Natural killer cell (primary cell): ENCODE data around the gene PODNL1. TPM values are rescaled to one million over a fixed set of nuclear protein-coding genes. Genes with fewer than 3 reads are reported as not detected.
A peak's percentile ranks its signal among the peaks of the same experiment; 100 is the strongest.

Source experiments
- ATAC-seq, 3 donors: fragments of 150-1000 bp in 2 of 3; fragments of 200-7000 bp in 1 of 3; cut with Tn5 transposase; 1 replicate in 1 of 3; 2 replicates in 2 of 3; pipeline ENCODE4 v1.10.0; 2021; ENCODE audit warnings: mild to moderate bottlenecking in 2 of 3, moderate library complexity in 2 of 3
- DNase-seq, 2 donors: peaks; one replicate each; pipeline versions ENCODE4 v3.0.0 to v3.0.0-alpha.2; 2013 to 2021; ENCODE audit warnings: mixed read lengths in 1 of 2
- H3K27ac ChIP-seq: one replicate; pipeline ENCODE4 v1.5.1; 2013; ENCODE audit warnings: mild to moderate bottlenecking, low read length
- H3K27me3 ChIP-seq: one replicate; pipeline ENCODE4 v1.6.1; 2013; ENCODE audit warnings: low read length; ENCODE audit not compliant: control insufficient read depth, insufficient read depth
- H3K36me3 ChIP-seq: one replicate; pipeline ENCODE4 v1.6.1; 2013; ENCODE audit warnings: low read length; ENCODE audit not compliant: control insufficient read depth, insufficient read depth
- H3K4me1 ChIP-seq: one replicate; pipeline ENCODE4 v1.6.1; 2013; ENCODE audit warnings: low read length; ENCODE audit not compliant: control insufficient read depth, insufficient read depth
- H3K4me3 ChIP-seq: one replicate; pipeline ENCODE4 v1.5.1; 2013; ENCODE audit warnings: low read length
- H3K9me3 ChIP-seq: one replicate; pipeline ENCODE4 v1.6.1; 2013; ENCODE audit warnings: low read length; ENCODE audit not compliant: control insufficient read depth, insufficient read depth
- H3K27ac Mint-ChIP-seq, 2 donors: one replicate each; pipeline ENCODE4 v1.8.0; 2022; ENCODE audit warnings: mild to moderate bottlenecking in 2 of 2, mixed read lengths in 2 of 2, moderate library complexity in 1 of 2
- H3K27me3 Mint-ChIP-seq, 2 donors: one replicate each; pipeline ENCODE4 v1.8.0; 2022; ENCODE audit warnings: low read depth in 2 of 2, mixed read lengths in 2 of 2
- H3K36me3 Mint-ChIP-seq: one replicate; pipeline ENCODE4 v1.8.0; 2022; ENCODE audit warnings: mixed read lengths
- H3K4me1 Mint-ChIP-seq, 2 donors: one replicate each; pipeline ENCODE4 v1.8.0; 2022; ENCODE audit warnings: mixed read lengths in 2 of 2
- H3K4me3 Mint-ChIP-seq: one replicate; pipeline ENCODE4 v1.8.0; 2022; ENCODE audit warnings: mild to moderate bottlenecking, moderate library complexity, mixed read lengths
- H3K9me3 Mint-ChIP-seq, 2 donors: one replicate each; pipeline ENCODE4 v1.8.0; 2022; ENCODE audit warnings: mixed read lengths in 2 of 2
- WGBS: methylation state at CpG from one replicate; pipeline ENCODE4 v1.1.7; 2013; ENCODE audit warnings: missing lambda C conversion rate; ENCODE audit not compliant: insufficient coverage; 5-methylcytosine and 5-hydroxymethylcytosine counted together
- intact Hi-C: fragments of 100-400 bp; cut with micrococcal nuclease; formaldehyde crosslinking; loops from one replicate; pipeline ENCODE4 v1.14.2; 2022
- total RNA-seq, 4 donors: library from RNA; stranded (reverse); fragments of 120-200 nt in 1 of 4; gene quantifications; one replicate each; pipeline versions ENCODE4 v1.2.3 to v1.2.4, GENCODE V29; 2013 to 2022
- TF ChIP-seq, protein P1 (sequence below): fragments of 200-600 bp; IDR thresholded peaks from one replicate; pipeline ENCODE4 v1.8.0; 2022; ENCODE audit warnings: antibody characterized with exemption

PODNL1 gene
- total RNA-seq, 3 donors from 2014 or later (not counting 1 experiment from before 2014, with no cell fraction given), result 0.61 TPM; not detected in 2

DNA sequence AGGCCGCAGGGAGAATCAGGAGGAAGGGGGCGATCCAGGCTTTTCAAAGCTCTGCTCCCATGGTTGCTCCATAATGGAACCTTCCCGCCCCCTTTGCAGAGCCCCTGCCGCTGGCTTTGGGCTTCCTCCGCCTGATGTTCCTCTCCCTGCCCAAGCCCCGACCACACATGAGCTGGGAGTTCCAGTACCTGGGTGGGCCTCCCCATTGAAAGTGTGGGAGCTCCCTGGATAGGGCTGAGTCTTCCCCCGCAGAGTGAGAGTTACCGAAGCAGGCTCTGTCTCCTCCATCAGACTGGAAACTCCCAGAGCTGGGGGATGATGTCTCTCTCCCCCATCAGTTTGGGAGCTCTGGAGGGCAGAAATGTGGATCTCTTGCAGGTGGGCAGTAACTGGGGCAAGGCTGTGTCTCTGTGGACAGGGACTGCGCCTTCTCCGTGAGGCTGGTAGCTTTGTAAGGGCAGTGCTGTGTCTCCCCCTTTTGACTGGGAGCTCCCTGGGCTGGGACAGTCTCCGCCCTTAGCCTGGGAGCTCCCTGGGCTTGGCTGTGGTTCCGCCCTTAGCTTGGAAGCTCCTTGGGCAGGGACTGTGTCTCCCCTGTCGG lies 14.8 kb upstream of the PODNL1 start:
- DNase-seq, result peak in 1 of 2 donors; percentile 40
- no peaks in the 10 kb centered on the region for H3K9me3 Mint-ChIP-seq
- peaks cover 7 to 27% of the 10 kb centered on the region in 2 donors for H3K4me1 Mint-ChIP-seq
- H3K4me1 ChIP-seq, result peaks cover 24% of the 10 kb centered on the region
- no peaks in the 10 kb centered on the region for H3K27me3 Mint-ChIP-seq
- no peaks in the 10 kb centered on the region for H3K36me3 Mint-ChIP-seq
- ATAC-seq, result no peak
- 9% methylated on average over 13 of the region's 13 CpGs for WGBS
- H3K27me3 ChIP-seq, result no peaks in the 10 kb centered on the region
- H3K4me3 Mint-ChIP-seq, result peak overlapping the region; percentile 83
- peaks cover 28% of the 10 kb centered on the region for H3K36me3 ChIP-seq
- H3K27ac ChIP-seq, result peak overlapping the region; percentile 31
- H3K4me3 ChIP-seq, result peak overlapping the region; percentile 54
- TF ChIP-seq, protein P1, sequence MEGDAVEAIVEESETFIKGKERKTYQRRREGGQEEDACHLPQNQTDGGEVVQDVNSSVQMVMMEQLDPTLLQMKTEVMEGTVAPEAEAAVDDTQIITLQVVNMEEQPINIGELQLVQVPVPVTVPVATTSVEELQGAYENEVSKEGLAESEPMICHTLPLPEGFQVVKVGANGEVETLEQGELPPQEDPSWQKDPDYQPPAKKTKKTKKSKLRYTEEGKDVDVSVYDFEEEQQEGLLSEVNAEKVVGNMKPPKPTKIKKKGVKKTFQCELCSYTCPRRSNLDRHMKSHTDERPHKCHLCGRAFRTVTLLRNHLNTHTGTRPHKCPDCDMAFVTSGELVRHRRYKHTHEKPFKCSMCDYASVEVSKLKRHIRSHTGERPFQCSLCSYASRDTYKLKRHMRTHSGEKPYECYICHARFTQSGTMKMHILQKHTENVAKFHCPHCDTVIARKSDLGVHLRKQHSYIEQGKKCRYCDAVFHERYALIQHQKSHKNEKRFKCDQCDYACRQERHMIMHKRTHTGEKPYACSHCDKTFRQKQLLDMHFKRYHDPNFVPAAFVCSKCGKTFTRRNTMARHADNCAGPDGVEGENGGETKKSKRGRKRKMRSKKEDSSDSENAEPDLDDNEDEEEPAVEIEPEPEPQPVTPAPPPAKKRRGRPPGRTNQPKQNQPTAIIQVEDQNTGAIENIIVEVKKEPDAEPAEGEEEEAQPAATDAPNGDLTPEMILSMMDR, result no peak
- peak overlapping the region; percentile 95 to 97 for H3K27ac Mint-ChIP-seq
- intact Hi-C loops, result loop anchor here (1.0 to 10.0 kb wide), 5 partner anchors 34 to 79 kb away; partner anchors contain the start of genes BRME1, CC2D1A and RFX1
- H3K9me3 ChIP-seq, result no peaks in the 10 kb centered on the region

DNA sequence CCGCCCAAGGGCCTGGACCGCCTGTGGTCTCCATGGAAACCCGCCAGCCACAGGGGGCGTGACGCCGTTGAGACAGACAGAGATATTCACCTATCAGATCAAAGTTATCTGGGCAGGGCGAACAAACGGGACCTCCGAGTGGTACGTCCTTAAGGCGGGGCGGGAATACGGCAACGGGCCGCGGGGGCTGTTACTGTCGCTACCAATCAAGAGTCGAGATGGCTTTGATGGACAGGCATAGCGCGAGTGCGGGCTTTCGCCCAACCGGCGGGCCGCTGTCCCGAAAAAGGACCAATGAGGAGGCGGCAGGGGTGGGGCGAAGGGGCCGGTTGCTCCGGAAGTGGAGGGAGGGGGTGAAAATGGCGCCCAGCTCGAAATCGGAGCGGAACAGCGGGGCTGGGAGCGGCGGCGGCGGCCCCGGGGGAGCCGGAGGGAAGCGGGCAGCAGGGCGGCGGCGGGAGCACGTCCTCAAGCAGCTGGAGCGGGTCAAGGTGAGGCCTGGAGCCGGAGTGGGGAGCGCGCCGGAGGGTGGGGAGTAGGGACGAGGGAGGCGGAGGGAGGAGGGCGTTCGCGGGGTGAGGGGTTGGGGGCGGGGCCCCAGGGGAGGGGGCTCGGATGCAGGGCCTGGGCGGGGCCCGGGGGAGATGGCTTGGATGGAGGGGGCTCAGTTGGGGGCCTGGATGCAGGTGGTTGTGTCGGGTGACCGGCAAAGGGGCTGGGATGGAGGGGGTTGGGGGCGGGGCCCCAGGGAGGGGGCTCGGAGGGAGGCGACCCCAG lies 14.1 kb upstream of the PODNL1 start, which contains the start of gene DCAF15:
Gene DCAF15, plus strand, starts transcription at position 356 of the 777 bp plus-strand sequence. Its CDS starts 4 bp downstream, at position 360.
- H3K4me1 ChIP-seq, result peaks cover 24% of the 10 kb centered on the region
- Mint-ChIP-seq H3K27ac (peak within 1 kb of the TSS; percentile 95 to 97), H3K4me1 (peaks cover 7 to 27% of the 10 kb centered on the region in 2 donors), H3K36me3 (no peaks in the 10 kb centered on the region), H3K9me3 (no peaks in the 10 kb centered on the region), H3K4me3 (peak within 1 kb of the TSS; percentile 98), H3K27me3 (no peaks in the 10 kb centered on the region)
- intact Hi-C loops, result loop anchor here (1.0 to 10.0 kb wide), 5 partner anchors 34 to 80 kb away; partner anchors contain the start of genes BRME1, CC2D1A and RFX1
- TF ChIP-seq, protein P1, result no peak
- peak within 1 kb of the TSS; percentile 51 for H3K27ac ChIP-seq
- no peaks in the 10 kb centered on the region for H3K9me3 ChIP-seq
- H3K27me3 ChIP-seq, result no peaks in the 10 kb centered on the region
- WGBS, result under 1% methylated on average over 52 of the region's 65 CpGs
- peaks cover 24% of the 10 kb centered on the region for H3K36me3 ChIP-seq
- peak; percentile 94 to 99 (median 95) for ATAC-seq
- H3K4me3 ChIP-seq, result peak within 1 kb of the TSS; percentile 54
- peak; percentile 98 to 99 for DNase-seq

DNA sequence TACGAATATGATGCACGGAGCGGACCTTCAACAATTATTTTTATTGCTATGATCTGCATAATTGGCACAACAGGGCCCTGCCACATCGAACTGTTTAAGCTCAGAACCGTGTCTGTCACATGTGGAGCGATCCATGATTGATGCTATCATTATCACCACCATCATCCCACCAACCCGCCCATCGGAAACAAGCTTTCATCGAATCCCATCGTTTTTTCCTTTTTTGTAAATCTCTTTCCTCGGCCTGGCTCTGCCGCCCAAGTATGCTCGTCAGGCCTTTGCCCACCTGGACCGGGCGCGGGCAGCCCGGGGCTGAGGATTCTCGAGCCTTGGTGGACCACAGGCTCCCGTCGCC lies 13.6 kb upstream of the PODNL1 start:
- peaks cover 19% of the 10 kb centered on the region for H3K36me3 ChIP-seq
- TF ChIP-seq, protein P1, result no peak
- no peaks in the 10 kb centered on the region for H3K27me3 ChIP-seq
- Mint-ChIP-seq H3K4me3 (peak overlapping the region; percentile 98), H3K4me1 (peaks cover 7 to 27% of the 10 kb centered on the region in 2 donors), H3K9me3 (no peaks in the 10 kb centered on the region), H3K36me3 (no peaks in the 10 kb centered on the region), H3K27me3 (no peaks in the 10 kb centered on the region), H3K27ac (peak overlapping the region; percentile 95 to 97)
- peak overlapping the region; percentile 28 for H3K4me3 ChIP-seq
- intact Hi-C loops, result loop anchor here (1.0 to 10.0 kb wide), 5 partner anchors 35 to 81 kb away; partner anchors contain the start of genes BRME1, CC2D1A and RFX1
- no peak for ATAC-seq
- H3K9me3 ChIP-seq, result no peaks in the 10 kb centered on the region
- H3K27ac ChIP-seq, result peak overlapping the region; percentile 42
- WGBS, result 13% methylated on average over 20 of the region's 20 CpGs
- peaks cover 24% of the 10 kb centered on the region for H3K4me1 ChIP-seq
- no peak for DNase-seq
